GM19328 (cell line): Measurements from ENCODE around the gene TRERF1.

Source experiments
- ATAC-seq: cut with Tn5 transposase; IDR thresholded peaks from one replicate; pipeline ENCODE4 v1.9.1; 2021; ENCODE audit warnings: mild to moderate bottlenecking, moderate library complexity; ENCODE audit not compliant: unreplicated experiment

Gene TRERF1

DNA sequence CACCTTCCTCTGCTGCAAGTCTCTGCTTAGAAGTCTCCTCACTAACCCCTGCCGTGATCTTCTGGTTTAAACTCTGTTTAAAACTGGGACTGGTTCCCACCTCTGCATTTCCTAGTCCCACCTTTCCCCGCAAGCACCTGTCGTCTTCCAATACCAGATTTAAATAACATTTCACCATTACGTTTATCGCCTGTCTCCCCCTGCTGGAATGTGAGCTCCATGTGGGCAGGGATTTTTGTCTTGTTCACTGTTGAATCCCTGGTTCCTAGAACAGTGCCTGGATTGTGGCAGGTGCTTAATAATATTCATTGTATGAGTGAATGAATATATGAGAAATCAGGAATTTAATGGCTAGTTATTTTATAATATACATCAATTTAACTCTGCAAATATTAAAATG is 275.9 kb downstream of the TRERF1 start:
- no peak for ATAC-seq
